GM12878 (cell line): ENCODE measurements around the gene NOP9. TPM values are rescaled to one million over a fixed set of nuclear protein-coding genes. Genes with fewer than 3 reads are reported as not detected.

Experiments
- ATAC-seq: fragments of 200-7000 bp; cut with Tn5 transposase; 3 replicates; pipeline ENCODE4 v1.9.1; 2020; ENCODE audit warnings: mild to moderate bottlenecking, moderate library complexity
- BruUV-seq: library from RNA; stranded (reverse); fragments of 400-500 nt; replicated peaks from 2 replicates; lab custom pipeline; 2021; lab: Mats Ljungman, UMichigan
- CTCF ChIA-PET: fragments of 300-600 bp; sonication (Branson Sonifier 250); formaldehyde crosslinking; extraction: SDS; loops from one replicate; lab custom pipeline; 2021; ENCODE audit warnings: inconsistent platforms; lab: Yijun Ruan, JAX
- POLR2A ChIA-PET: fragments of 350-600 bp; formaldehyde crosslinking; extraction: SDS; loops from one replicate; lab custom pipeline; 2021; ENCODE audit warnings: inconsistent platforms; lab: Charles Lee
- RAD21 ChIA-PET: fragments of 300-600 bp; sonication (Branson Sonifier 250); formaldehyde crosslinking; loops from one replicate; lab custom pipeline; 2023; ENCODE audit warnings: antibody characterized with exemption; ENCODE audit not compliant: unreplicated experiment; lab: Charles Lee
- SMC1A ChIA-PET: fragments of 300-600 bp; sonication (Branson Sonifier 250); formaldehyde crosslinking; loops from one replicate; lab custom pipeline; 2023; ENCODE audit not compliant: unreplicated experiment, uncharacterized antibody; lab: Charles Lee
- DNase-seq: peaks from one replicate; pipeline ENCODE4 v3.0.0-alpha.2; 2011; ENCODE audit warnings: low read depth, low spot score
- FAIRE-seq: peaks from 3 replicates; lab custom pipeline; 2011; peaks lifted over from hg19 to GRCh38; lab: Jason Lieb, UNC
- H2AFZ ChIP-seq: 2 replicates; pipeline ENCODE4 v1.6.0; 2011; ENCODE audit warnings: low read depth, low read length, control low read depth; ENCODE audit not compliant: control insufficient read depth
- H3K27ac ChIP-seq: 2 replicates; pipeline ENCODE4 v1.5.1; 2011; ENCODE audit warnings: control low read depth; ENCODE audit not compliant: control insufficient read depth, insufficient read depth
- H3K27me3 ChIP-seq, 2 experiments: replicated peaks in 1 of 2; 2 replicates each; pipeline versions ENCODE4 v1.6.0 to v1.6.1; 2011; ENCODE audit warnings: low read length in 1 of 2; ENCODE audit not compliant: control insufficient read depth in 2 of 2, insufficient read depth in 2 of 2
- H3K36me3 ChIP-seq, 2 experiments: 2 replicates each; pipeline ENCODE4 v1.5.1; 2011; ENCODE audit warnings: low read length in 1 of 2; ENCODE audit not compliant: control insufficient read depth in 2 of 2, insufficient read depth in 2 of 2
- H3K4me1 ChIP-seq: 2 replicates; pipeline ENCODE4 v1.6.1; 2011; ENCODE audit warnings: mild to moderate bottlenecking, low read length, moderate library complexity, mixed read lengths; ENCODE audit not compliant: control insufficient read depth, insufficient read depth
- H3K4me2 ChIP-seq: 2 replicates; pipeline ENCODE4 v1.6.0; 2011; ENCODE audit warnings: control low read depth; ENCODE audit not compliant: control insufficient read depth, insufficient read depth
- H3K4me3 ChIP-seq: fragments of 200-600 bp; sonication (generic); 2 replicates; pipeline ENCODE4 v1.5.1; 2016
- H3K79me2 ChIP-seq: 2 replicates; pipeline ENCODE4 v1.6.0; 2011; ENCODE audit warnings: low read length; ENCODE audit not compliant: control insufficient read depth, insufficient read depth
- H3K9ac ChIP-seq: 2 replicates; pipeline ENCODE4 v1.8.0; 2011; ENCODE audit warnings: low read length, control low read depth, mixed read lengths; ENCODE audit not compliant: control insufficient read depth, insufficient read depth
- H3K9me3 ChIP-seq: replicated peaks from 3 replicates; pipeline ENCODE4 v1.5.1; 2011; ENCODE audit warnings: mild to moderate bottlenecking, low read length; ENCODE audit not compliant: control insufficient read depth, insufficient read depth
- H4K20me1 ChIP-seq: 2 replicates; pipeline ENCODE4 v1.6.0; 2011; ENCODE audit not compliant: control insufficient read depth, insufficient read depth
- ATF7 ChIP-seq: fragments of 450-650 bp; IDR thresholded peaks from 2 replicates; pipeline ENCODE4 v1.6.1; 2016; ENCODE audit warnings: low read depth, mild to moderate bottlenecking
- BCL11A ChIP-seq: IDR thresholded peaks from 2 replicates; pipeline ENCODE4 v1.6.1; 2011; ENCODE audit warnings: low read depth, low read length
- CEBPB ChIP-seq, 2 experiments: fragments of 150-350 bp in 1 of 2; IDR thresholded peaks; 2 replicates each; pipeline ENCODE4 v1.6.1; 2012 to 2014; ENCODE audit warnings: low read depth in 2 of 2, low read length in 2 of 2, borderline replicate concordance in 1 of 2, inconsistent platforms in 1 of 2
- EED ChIP-seq: sonication (generic); IDR thresholded peaks from 2 replicates; pipeline ENCODE4 v1.6.1; 2016; ENCODE audit warnings: antibody characterized with exemption, low read depth
- ETV6 ChIP-seq, 2 experiments: fragments of 450-650 bp in 1 of 2; IDR thresholded peaks in 1 of 2; conservative IDR thresholded peaks in 1 of 2; 2 replicates each; pipeline ENCODE4 v1.6.1; 2014; ENCODE audit warnings: antibody characterized with exemption in 1 of 2, borderline replicate concordance in 1 of 2, low read depth in 1 of 2, mild to moderate bottlenecking in 1 of 2, moderate library complexity in 1 of 2
- GATAD2B ChIP-seq: fragments of 450-650 bp; conservative IDR thresholded peaks from 2 replicates; pipeline ENCODE4 v1.6.1; 2017; ENCODE audit warnings: low read depth, mild to moderate bottlenecking, moderate library complexity
- HSF1 ChIP-seq: fragments of 150-350 bp; IDR thresholded peaks from 2 replicates; pipeline ENCODE4 v1.6.1; 2014; ENCODE audit warnings: mild to moderate bottlenecking, low read depth, low read length
- KAT2A ChIP-seq: conservative IDR thresholded peaks from 2 replicates; pipeline ENCODE4 v1.6.1; 2011; ENCODE audit warnings: low read depth, low read length; ENCODE audit not compliant: control insufficient read depth
- MLLT1 ChIP-seq: fragments of 450-650 bp; IDR thresholded peaks from 2 replicates; pipeline ENCODE4 v1.6.1; 2016; ENCODE audit warnings: mild to moderate bottlenecking
- MTA2 ChIP-seq: fragments of 450-650 bp; IDR thresholded peaks from 2 replicates; pipeline ENCODE4 v1.6.1; 2016; ENCODE audit warnings: low read depth, mild to moderate bottlenecking, moderate library complexity
- NR2C1 ChIP-seq: fragments of 450-650 bp; IDR thresholded peaks from 2 replicates; pipeline ENCODE4 v1.6.1; 2017; ENCODE audit warnings: antibody characterized with exemption, mild to moderate bottlenecking, moderate library complexity
- NRF1 ChIP-seq: conservative IDR thresholded peaks from 2 replicates; pipeline ENCODE4 v1.6.1; 2011; ENCODE audit warnings: mild to moderate bottlenecking, low read depth, low read length, improper control_type of control experiment
- PML ChIP-seq: IDR thresholded peaks from 2 replicates; pipeline ENCODE4 v1.6.1; 2012; ENCODE audit warnings: low read length, inconsistent platforms
- RAD21 ChIP-seq: IDR thresholded peaks from 2 replicates; pipeline ENCODE4 v1.6.1; 2011; ENCODE audit warnings: mild to moderate bottlenecking, low read depth, low read length, moderate library complexity; ENCODE audit not compliant: insufficient read depth
- SP1 ChIP-seq: IDR thresholded peaks from one replicate; pipeline ENCODE4 v1.6.1; 2011; ENCODE audit warnings: low read depth, low read length
- SPI1 ChIP-seq: IDR thresholded peaks from 2 replicates; pipeline ENCODE4 v1.6.1; 2011; ENCODE audit warnings: low read depth, mild to moderate bottlenecking, low read length, moderate library complexity, borderline replicate concordance; ENCODE audit not compliant: insufficient read depth
- SUPT20H ChIP-seq: IDR thresholded peaks from 2 replicates; pipeline ENCODE4 v1.6.1; 2011; ENCODE audit warnings: low read depth, mild to moderate bottlenecking, low read length, moderate library complexity, borderline replicate concordance; ENCODE audit not compliant: control insufficient read depth
- TARDBP ChIP-seq: IDR thresholded peaks from 2 replicates; pipeline ENCODE4 v1.6.1; 2016; ENCODE audit warnings: borderline replicate concordance
- YY1 ChIP-seq: IDR thresholded peaks from 2 replicates; pipeline ENCODE4 v1.6.1; 2011; ENCODE audit warnings: low read depth, mild to moderate bottlenecking, low read length
- ZNF207 ChIP-seq: fragments of 450-650 bp; IDR thresholded peaks from 2 replicates; pipeline ENCODE4 v1.6.1; 2014; ENCODE audit warnings: antibody characterized with exemption, mild to moderate bottlenecking, borderline replicate concordance
- ZNF384 ChIP-seq: IDR thresholded peaks from 2 replicates; pipeline ENCODE4 v1.6.1; 2012; ENCODE audit warnings: low read depth, mild to moderate bottlenecking, low read length, improper control_type of control experiment, borderline replicate concordance
- ZZZ3 ChIP-seq: IDR thresholded peaks from 2 replicates; pipeline ENCODE4 v1.6.1; 2011; ENCODE audit warnings: low read depth; ENCODE audit not compliant: control insufficient read depth, insufficient read length
- WGBS: methylation state at CpG from one replicate; pipeline ENCODE4 v1.1.6; 2016; ENCODE audit warnings: low lambda C conversion rate; ENCODE audit not compliant: insufficient replicate concordance, insufficient coverage; ENCODE audit errors: missing lambda C conversion rate; 5-methylcytosine and 5-hydroxymethylcytosine counted together
- in situ Hi-C: fragments of 300-500 bp; cut with MboI; formaldehyde crosslinking; loops from 9 replicates; pipeline ENCODE4 v1.14.3; 2018; ENCODE audit warnings: mixed read lengths
- intact Hi-C: fragments of 100-400 bp; cut with micrococcal nuclease; formaldehyde crosslinking; loops from one replicate; pipeline ENCODE4 v1.14.2; 2022; ENCODE audit not compliant: unreplicated experiment
- polyA plus RNA-seq, 11 experiments: library from polyadenylated mRNA; depleted of rRNA in 4 of 11; unstranded in 6 of 11; stranded (reverse) in 5 of 11; fragments of >200 nt; fragmentation: Nextera tagmentation in 4 of 11; fragmentation: Illumina TruSeq in 1 of 11; extraction: Ambion mirVana in 4 of 11; extraction: Trizol in 1 of 11; gene quantifications; 1 replicate in 1 of 11; 2 replicates in 10 of 11; pipeline versions ENCODE4 v1.2.1 to v1.2.3, GENCODE V29; 2011 to 2016; ENCODE audit warnings: inconsistent platforms in 2 of 11, missing spikeins in 2 of 11, low read depth in 1 of 11
- total RNA-seq, 4 experiments: library from RNA; depleted of rRNA in 3 of 4; stranded (reverse); fragments of >200 nt in 3 of 4; fragmentation: Illumina TruSeq in 1 of 4; extraction: Trizol in 1 of 4; gene quantifications; 2 replicates each; pipeline versions ENCODE4 v1.2.1 to v1.2.3, GENCODE V29; 2013 to 2021

NOP9 gene
- total and polyA plus RNA-seq, 10 of the 15 experiments (the other 5 are each of a cell fraction or from before 2014, with no cell fraction given), result 2.4 to 43.9 (median 20.3) TPM

- H3K27ac ChIP-seq, result peak overlapping the region; percentile 64
- RAD21 ChIA-PET, result interaction anchor here (1.1 to 5.6 kb wide), 8 partner anchors 11 to 159 kb away, joined by 3 to 59 read pairs (median 6); partner anchors contain the start of genes CIDEB, DCAF11, MDP1 and NRL
- TF ChIP-seq NRF1 (no peak), NR2C1 (no peak), EED (peak; percentile 97), CEBPB (IDR thresholded peaks at IDR 0.05; ENCODE audit: borderline replicate concordance in 1 of 2, low read depth in 2 of 2, low read length in 2 of 2) (peak in 1 of 2 experiments; percentile 64; a peak in 1 of 4 replicates), SP1 (no peak), SUPT20H (no peak), ZNF384 (peak; percentile 50; the same call in 1 of the 2 replicates), ATF7 (peak; percentile 94), HSF1 (no peak), MTA2 (peak; percentile 92), SPI1 (peak; percentile 99), TARDBP (no peak), ZNF207 (peak; percentile 40; the same call in 1 of the 2 replicates), ZZZ3 (no peak), PML (0 out of 2 replicates have a peak, but pooled peaks have one; percentile 30), GATAD2B (peak; percentile 50; the same call in 1 of the 2 replicates), YY1 (no peak), MLLT1 (no peak), KAT2A (no peak), RAD21 (no peak), ETV6 (conservative IDR thresholded peaks at IDR 0.05 in 1 of 2, IDR thresholded peaks at IDR 0.05 in 1 of 2; ENCODE audit: borderline replicate concordance in 1 of 2, low read depth in 1 of 2) (peak in 1 of 2 experiments; percentile 88; a peak in 2 of 4 replicates), BCL11A (peak; percentile 95)
Observed at GRCh38 chr14:24274101-24274543, 25.5 kb upstream of the NOP9 start.

More at GRCh38 chr14:24274101-24274543, 25.5 kb upstream of the NOP9 start:
- Histone ChIP-seq H3K27me3 (no peaks in the 10 kb centered on the region), H4K20me1 (no peaks in the 10 kb centered on the region), H3K36me3 (peaks cover 0 to 7% of the 10 kb centered on the region in 2 experiments; a peak in 1 of 4 replicates), H3K4me1 (peaks cover 49% of the 10 kb centered on the region), H2AFZ (peak overlapping the region; percentile 78), H3K79me2 (peaks cover 14% of the 10 kb centered on the region), H3K4me3 (peak overlapping the region; percentile 35; the same call in 1 of the 2 replicates), H3K9ac (peak overlapping the region; percentile 31; the same call in 1 of the 2 replicates), H3K9me3 (no peaks in the 10 kb centered on the region; the same call in 2 of the 3 replicates), H3K4me2 (peak overlapping the region; percentile 64)
- peak; percentile 69 for FAIRE-seq
- peak; percentile 58 for ATAC-seq
- no TSS peak for BruUV-seq
- ChIA-PET POLR2A (interaction anchor here (0.7 to 10.9 kb wide), 13 partner anchors 9 to 1508 kb away, joined by 3 to 171 read pairs (median 5); partner anchors contain the start of genes DHRS1, NOP9 and TINF2), CTCF (interaction anchor here (1.1 to 17.1 kb wide), 8 partner anchors 8 to 157 kb away, joined by 3 to 269 read pairs (median 8); partner anchors contain the start of genes CIDEB, DHRS1, IRF9 and NOP9), SMC1A (interaction anchor here (0.7 to 11.8 kb wide), 11 partner anchors 11 to 193 kb away, joined by 3 to 141 read pairs (median 3); partner anchors contain the start of genes DCAF11, DHRS1, NOP9 and TINF2)
- peak; percentile 93 for DNase-seq
- intact Hi-C loops, result loop anchor here (1.0 kb wide), 1 partner anchor 31 kb away; no protein-coding TSS in a partner anchor
- 0% methylated on average over 3 of the region's 3 CpGs for WGBS
- in situ Hi-C loops, result no loop called here
